GM21825 (cell line): ENCODE data around the gene HOXA7.

ENCODE experiments used
- ATAC-seq: cut with Tn5 transposase; IDR thresholded peaks from one replicate; pipeline ENCODE4 v1.9.1; 2021; ENCODE audit warnings: mild to moderate bottlenecking, moderate library complexity; ENCODE audit not compliant: unreplicated experiment

The HOXA7 gene

DNA sequence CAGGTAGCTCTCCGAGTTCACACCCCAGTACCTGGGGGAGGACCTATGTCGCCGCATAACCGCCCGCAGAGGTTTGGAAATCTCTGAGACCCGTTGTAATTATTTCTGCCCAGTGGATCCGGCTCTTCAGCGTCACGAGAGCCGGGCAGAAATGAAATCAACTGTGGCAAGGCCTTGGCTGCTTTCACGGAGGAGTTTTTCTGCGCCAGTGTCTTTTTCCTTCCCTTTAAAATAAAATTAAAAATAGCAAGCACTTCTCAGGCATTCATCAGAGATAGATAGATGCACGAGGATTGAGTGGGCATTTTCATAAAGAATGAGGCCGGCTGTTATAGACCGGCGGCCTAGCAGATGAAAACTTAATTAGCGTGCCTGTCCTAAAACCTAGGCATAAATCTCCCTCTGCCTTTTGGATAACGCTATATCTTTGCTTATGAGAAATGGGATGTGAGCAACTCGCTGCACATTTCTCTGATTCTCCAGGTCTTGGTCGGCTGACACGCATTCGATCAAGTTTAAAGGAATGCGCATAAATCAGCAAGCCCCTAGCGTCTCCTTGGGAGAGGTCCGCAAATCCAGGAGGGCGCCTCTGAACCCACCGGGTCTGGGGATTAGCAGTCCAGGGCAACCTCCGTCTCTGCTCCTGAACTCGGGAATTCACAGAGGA is 37.0 kb upstream of the HOXA7 start:
- ATAC-seq, result no peak

DNA sequence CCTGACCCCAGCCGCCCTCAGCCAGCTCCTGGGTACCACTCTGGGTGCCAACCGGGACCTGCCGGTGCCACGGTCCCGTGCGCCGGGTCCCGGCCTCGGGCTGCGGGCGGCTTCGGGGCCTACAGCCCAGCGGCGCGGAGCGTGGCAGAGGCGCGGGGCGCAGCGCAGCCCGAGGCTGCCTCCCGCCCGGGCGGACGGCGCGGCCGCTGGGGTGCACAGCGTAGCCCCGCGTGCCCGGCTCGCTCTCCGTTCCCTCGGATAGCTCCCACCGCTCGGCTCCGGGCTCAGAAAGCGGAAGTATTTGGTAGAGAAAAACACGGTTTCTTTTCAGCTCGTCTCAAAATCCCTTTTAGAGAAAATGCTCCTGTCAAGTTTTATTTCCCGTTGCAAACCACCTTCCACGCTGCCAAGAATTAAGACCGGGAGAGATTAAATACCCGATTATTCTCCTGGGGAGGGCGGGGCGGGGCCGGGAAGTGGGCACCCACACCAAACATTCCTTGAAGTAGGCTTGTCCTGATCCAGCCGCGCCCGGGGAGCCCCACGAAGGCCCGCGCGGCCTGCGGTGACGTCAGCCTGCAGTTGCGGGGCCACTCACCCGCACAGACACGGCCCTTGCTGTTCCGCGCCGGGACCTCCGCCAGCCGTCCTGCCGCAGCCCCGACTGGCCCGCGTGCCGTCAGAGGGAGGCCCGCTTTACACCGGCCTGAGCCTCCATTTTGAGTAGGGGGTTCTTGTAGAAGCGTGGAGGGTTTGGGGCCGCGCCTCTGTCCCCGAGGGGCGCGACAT is 36.3 kb upstream of the HOXA7 start:
- ATAC-seq, result no peak

DNA sequence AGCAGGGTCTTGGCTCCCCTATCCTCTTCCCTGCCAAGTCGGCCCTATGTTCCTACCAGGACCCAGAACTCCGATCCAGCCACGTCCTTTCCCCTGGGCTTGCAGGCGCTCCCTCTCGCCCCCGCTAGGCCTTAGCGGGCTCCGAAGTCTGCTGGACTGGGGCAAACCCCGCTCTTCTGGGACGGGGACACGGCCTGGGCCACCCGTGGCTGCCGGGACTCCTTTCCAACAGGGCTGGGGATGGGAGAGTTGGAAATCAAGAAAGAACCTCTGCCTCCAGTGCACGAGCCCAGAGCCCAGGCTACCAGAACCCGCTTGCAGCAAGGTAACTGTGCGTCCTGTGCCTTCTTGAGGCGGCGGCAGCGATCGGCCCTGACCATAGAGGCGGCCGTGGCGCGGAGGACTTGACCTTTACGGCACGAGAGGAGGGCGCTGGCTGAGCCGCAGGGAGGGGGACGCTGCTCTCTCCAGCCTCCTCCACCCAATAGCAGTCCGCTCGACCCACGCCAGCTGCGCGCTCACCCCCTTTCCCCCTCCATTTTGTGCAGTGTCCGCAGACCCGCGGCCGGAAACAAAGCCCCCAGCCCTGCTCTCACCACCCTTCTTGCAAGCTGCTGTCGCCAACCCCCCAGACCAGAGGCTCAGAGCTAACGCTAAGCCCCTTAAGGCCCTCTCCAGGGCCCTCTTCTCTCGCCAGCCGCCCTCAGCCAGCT is 35.5 kb upstream of the HOXA7 start:
- no peak for ATAC-seq

DNA sequence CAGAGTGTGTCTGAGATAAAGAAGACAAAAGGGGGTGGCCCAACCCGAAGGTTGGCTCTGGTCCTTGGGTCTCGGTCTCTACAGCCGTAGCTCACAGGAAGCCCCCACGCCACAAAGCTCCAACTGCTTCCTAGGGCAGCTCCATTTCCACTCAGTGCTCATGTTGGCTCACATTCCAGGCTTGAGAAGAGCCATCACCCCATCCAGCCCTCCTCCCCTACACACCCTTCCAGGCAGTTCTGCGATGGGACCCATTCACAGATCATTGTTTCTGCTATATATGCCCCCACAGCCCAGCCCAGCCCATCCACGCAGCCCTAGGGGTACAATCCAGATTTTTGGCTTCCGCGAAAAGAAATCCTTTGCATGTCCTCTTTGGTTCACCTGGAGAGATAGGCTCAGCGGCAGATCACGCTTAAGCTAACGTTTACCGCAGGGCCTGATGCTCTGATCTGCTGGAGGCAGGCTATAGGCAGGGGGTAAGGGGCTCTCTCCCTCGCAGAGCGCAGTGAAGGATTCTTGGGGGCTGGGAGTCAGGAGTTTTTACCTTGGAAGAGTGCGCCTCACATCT is 34.8 kb upstream of the HOXA7 start:
- no peak for ATAC-seq

DNA sequence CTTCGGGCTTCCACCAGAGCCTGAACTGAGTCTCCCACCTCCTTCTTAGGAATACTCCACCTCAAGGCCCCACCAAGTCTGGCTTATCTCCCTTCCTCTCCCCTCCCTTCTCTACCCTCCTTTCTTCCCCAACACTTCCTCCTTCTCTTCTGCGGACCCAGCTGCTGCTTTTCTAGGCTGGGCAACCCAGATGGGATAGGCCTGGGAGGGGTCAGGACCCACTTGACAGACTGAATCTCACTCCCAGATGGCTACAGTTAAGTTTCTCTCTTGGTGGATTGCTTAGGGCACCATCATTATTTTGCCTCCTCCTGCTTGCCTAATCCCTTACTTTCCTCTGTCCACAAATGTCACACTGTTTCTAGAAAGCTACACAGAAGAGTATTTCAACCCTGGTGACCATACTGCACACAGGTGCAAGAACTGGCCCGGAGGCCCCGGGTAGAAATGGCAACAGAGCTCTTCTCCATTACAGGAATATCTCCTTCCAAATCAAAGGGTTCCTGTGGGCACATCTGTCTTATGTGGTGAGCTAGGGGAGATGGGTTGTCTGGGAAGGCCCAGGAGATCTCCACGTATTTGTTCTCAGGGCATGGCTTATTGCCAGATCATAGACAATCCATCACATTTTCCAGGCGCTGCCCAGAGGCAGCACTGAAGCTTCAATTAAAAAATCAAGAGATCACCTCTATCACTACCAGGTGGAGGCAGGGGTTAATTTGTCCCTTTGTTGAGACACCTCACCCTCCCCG is 33.7 kb upstream of the HOXA7 start:
- ATAC-seq, result no peak

DNA sequence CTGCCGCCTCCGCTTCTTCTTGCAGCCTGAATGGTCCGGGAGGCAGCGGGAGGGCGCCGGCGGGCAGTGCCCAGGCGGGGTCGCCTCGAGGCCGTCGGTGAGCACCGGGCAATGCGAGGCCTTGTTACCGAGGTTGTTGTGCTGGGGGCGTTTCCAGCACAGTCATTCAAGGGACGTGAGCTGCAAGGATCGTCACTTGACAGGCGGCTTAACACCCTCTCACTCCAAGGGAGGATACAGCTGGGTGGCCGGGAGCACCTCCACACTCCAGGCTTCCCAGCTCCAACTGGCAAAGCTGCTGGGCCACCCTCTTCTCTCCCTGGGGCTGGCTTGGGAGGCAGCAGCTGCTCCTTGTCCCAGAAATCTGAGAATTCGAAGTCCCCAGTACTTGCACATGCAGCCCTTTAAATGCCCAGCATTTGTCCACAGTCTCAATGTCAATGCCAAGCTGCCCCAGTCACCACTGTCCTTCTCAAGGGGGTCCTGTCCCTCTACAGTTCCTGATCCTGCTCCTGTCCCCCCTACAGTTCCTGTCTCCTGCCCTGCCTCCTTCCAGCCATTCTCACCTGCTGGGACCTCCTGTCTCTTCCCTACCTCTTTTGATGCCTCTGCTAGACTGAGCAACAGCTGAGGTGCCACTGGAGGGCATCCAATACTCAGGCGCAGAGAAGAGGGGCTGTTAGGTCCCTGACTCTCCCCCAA is 33.0 kb upstream of the HOXA7 start:
- ATAC-seq, result no peak

DNA sequence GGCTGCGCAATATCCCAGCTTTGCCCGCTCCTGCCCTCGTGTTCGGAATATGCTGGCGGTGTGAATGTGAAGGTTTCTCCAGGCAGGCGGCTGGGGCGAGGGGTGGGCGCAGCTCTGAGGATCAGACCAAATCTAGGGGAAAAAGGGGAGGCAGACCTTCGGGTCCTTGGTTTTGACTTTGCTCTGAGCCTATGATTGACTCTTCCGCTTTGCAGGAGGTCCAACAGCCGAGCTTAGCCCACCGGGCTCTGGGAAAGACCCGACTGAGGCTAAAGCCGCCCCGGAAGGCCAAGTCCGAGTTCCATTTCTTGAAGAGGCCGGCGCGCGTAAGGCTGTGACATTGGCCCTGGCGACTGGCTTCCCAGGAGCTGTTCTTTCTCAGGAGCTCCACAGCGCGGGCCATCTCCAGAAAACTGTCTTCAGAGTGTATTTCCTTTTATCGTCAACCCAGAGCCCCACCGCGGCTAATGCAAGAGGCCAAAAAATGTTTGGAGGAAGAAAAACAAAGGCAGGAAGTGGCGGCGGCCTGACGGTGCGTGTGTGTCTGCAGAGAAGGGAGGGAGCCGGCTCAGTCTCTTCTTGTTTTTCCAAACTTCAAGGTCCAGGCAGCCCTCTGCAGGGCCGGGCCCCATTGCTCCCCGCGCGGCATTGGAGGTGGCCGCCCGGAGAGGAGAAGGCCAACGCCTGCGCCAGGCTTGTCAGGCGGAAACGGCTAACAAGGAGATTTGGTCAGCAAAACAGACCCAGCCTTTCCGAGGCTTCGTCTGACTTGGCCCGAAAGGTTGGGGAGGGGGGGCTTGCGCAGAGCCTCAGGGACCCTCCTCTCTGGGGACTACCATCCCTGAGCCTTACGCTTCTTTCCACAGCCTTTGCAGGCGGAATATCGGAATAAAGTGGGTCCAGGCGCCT is 32.2 kb upstream of the HOXA7 start:
- ATAC-seq, result no peak

DNA sequence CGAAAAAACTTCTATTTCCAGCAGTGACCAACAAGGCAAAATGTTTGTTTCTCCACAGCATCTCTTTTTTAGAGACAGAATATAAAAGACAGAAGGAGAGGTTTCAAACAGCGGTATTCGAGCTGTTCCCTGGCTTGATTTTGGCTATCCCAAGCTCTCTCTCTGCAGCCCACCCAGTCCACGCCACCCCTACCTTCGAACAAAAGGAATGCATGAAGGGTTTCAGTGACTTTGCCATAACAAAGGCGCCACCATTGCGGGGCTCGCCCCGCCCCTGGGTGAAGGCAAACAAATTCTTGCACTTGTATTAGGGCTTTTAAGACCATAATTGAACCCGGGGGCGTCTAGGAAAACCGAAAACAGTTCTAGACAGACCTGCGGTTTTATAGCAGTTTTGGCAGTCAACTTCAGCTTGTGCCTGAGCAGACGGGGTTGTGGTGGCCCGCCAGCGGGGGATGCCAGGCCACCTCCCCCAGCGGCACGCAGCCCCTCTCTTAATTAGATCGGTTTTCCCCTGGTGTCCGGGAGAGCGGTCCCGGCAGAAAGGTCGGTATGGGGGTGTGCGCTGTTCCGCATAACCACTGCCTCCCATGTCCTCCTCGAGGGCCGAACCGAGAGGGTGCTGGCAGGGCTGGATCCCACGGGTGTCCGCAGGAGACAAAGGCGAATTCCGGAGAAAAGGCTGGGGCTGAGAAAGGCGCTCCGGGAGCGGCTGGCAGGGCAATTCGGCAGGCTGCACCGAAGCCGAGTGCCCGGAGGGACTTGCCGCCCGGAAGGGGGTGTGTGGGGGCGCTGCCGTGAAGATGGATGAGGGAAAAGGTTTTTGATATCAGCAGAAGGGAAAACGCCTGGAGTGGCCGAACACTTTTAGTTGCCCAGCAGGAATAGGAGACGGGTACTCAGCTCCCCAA is 31.3 kb upstream of the HOXA7 start:
- no peak for ATAC-seq

DNA sequence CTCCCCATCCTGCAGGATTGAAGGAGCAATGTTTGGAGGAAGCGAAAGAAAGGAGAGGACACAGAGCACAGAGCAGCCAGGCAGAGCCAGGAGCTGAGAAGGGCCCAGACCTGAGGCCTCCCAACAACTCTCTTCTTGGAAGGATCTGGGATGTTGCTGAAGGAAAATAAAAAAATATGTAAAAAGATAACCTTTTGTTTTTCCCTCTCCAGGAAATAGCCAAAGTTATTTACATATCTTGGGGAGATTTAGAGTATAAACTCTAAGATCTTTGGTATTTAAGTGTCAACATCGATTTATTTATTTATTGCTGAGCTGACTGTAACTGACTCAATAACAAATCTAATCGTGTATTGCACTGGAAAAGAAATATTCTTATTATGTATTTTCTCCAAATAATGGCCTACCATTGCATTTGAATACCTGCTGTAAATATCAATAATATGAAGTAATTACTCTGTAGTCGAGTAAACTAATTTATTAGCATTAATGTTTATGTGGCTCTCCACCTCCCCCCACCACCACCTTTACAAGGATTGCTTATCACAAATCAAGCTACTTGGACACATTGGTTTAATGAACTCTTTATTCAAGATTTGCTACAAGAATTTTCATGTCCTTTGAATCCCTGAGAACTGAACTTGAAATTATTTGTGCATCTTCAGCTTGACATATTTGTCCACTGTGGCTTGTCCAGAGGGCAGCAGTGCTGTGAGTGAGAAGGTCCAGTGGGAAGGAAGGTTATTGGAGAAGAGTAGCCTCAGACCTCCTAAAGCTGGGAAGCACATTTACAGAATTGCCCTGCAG is 30.4 kb upstream of the HOXA7 start:
- ATAC-seq, result no peak

DNA sequence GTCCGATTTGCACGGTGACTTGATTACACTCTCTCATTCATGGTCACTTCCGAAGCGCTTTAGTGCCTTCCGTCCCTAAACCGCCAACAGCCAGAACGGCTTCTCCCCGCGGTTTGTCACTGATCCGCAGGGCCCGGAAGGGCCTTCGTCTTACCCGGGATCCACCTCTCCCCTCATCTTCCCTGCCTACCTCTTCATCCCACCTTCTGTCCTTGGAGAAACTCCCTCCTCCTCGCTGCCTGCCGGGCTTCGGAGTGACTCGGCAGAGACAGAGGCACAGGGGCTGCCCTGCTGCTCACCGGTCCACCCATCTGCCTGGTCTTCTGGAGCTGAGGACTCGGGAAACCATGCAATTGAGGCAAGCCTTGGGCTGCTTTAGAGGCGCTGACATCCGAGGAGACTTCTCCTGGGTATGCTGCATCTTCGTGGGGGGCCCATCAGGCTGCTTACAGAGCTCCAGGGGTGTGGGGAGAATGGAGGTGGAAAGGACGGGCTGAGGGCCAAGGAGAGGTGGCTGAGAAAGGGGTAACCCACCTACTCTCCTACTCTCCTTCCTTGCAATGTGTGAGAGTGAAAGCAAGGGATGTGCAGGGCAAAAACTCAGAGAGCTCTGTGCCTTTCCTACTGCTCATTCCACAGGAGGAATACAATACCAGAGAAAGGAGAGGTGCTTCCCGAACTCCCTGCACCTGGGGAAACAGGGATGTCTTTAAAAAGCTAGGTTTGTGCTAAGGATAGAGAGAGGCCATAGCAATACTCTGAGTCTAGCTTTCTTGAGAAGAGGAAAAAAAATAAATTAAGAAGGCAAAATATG is 29.6 kb upstream of the HOXA7 start:
- ATAC-seq, result no peak

DNA sequence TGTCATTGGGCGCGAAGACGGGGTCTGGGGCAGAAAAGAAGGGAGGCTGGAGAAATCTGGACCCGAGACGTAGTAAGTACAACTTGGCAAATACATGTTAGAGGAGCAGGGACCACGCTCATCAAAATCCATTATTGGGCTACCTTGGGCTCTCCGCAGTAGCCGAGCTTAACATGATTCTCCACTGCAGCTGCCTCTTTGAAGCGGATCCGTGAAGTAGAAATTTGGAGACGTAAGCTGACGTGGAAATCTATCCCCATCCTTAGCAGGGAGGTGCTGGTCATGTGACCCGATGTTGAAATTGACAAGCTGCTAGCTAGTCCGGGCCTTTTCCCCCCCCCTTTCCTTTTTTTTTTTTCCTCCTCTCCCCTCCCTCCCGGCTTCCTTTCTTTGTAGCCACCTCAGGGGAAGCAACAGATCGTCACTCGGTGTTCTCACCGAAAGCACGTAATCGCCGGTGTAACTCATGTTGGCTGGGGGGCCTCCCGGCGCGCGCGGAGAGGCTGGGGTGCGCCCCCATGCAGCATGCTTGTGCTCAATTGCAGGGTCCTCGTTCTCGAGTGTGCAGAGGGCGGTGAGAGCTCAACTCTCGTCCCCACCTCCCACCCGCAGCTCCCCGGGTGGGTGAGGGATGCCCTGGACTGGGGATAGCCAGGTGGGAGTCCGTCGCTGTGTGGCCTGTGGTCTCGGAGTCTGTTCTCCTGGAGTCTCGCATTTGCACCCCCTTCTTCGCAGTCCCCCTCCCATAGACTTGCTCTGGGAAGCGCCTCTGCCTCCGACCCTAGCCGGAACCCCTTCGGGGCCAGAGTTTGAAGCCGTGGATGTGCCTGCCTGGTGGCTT is 28.8 kb upstream of the HOXA7 start, which contains the start of gene HOXA11:
Gene HOXA11, minus strand, starts transcription at position 220 of the 841 bp plus-strand sequence. Its CDS starts 88 bp downstream, at position 132.
- ATAC-seq, result no peak

DNA sequence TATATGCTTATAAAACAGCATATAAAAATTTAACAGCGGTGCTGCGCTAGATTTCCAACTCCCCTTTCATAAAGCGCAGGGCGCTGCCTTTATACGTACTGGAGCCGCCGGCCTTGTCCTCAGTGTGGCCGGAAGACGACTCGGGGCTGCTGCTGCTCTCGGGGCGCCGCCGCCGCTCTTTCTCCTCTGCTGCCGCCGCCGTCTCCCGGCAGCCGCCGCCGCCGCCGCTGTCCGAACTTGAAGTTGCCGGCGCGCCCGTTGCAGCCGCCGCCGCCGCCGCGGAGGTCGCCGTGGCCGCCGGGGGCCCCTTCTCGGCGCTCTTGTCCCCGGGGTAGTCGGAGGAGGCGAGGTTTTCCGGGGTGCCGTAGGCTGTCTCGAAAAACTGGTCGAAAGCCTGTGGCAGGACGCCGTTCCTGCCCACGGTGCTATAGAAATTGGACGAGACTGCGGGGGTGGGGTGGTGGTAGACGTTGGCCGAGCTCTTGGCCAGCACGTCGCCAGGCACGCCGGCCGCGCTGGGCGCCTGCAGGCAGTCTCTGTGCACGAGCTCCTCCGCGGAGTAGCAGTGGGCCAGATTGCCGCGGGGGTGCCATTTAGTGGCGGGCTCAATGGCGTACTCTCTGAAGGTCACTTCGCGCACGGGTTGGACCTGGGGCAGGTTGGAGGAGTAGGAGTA is 28.0 kb upstream of the HOXA7 start:
- ATAC-seq, result no peak

DNA sequence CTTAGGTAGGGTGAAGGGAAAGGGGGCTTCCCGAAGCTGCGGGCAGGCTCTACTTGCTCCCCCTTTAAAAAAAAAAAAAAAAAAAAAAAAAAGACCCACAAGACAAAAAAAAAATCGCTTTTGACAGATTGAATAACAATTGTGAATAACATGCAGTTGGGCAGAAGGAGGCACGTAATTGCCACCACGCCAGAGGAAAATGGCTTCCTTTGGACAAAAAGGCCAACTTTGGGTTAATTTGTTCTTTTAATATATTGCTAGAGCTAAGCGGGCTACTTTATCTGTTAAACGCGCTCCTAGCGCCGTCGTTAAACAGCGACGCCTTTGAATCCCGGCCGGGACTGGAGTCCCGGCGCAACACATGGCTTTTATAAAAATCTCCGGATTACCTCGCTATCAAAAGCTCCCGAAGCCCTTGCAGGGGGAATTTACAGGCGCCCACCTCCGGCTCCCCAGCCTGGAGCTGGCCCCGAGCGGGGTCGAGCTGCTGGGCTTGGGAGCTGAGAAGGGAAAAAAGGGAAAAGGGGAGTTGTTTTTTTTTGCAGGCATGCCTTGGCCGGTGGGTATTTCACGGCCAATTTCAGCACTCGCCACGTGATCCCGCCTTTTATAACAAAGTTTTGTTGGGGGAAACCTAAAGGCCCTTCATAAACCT is 27.3 kb upstream of the HOXA7 start:
- no peak for ATAC-seq

DNA sequence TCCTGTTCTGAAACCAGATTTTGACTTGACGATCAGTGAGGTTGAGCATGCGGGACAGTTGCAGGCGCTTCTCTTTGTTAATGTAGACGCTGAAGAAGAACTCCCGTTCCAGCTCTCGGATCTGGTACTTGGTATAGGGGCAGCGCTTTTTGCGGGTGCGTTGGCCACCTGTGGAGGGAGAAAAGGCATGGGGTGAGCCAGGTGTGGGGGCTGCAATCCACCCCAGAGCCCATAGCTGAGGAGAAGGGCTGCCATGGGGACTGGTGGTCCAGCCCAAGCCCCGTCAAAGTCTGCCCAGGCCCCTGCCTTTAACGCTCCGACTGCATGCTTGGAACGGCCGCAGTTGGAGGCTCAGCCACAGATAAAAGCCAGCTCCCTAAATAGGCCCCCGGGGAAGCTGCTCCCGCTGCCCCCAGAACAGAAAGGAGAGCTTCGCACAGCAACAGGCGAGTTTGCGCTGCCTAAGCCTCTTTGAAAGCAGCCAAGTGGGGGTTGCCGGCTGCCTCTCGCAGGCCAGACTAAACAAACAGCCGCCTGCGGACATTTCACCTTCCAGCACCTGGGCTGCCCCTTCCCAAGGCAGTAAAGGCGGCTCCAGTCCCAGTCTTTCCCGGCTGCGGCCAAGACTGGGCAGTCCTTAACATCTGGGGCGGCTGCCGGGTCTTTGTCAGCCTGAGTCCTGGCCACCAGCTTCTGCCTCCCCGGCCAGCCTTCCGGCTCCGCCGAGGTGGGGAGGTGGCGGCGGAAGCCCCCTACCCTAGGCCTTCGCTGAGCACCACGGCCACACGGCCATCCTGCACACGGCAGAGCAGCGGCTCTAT is 26.6 kb upstream of the HOXA7 start:
- ATAC-seq, result no peak
